Liver (tissue), 9 donors: Measurements from ENCODE around the gene LRRC46. TPM values are rescaled to one million over a fixed set of nuclear protein-coding genes. Genes with fewer than 3 reads are reported as not detected.

Experiments used
- DNase-seq: peaks from one replicate; pipeline ENCODE4 v3.0.0-alpha.2; 2017; ENCODE audit warnings: low spot score
- H3K27ac ChIP-seq, 2 donors: one replicate each; pipeline ENCODE4 v1.7.0; 2013; ENCODE audit warnings: inconsistent platforms in 2 of 2, low read length in 2 of 2, control low read depth in 1 of 2, low read depth in 1 of 2, mild to moderate bottlenecking in 1 of 2
- H3K27me3 ChIP-seq, 4 donors: one replicate each; pipeline versions ENCODE4 v1.6.1 to v1.7.0; 2013; ENCODE audit warnings: low read length in 3 of 4, inconsistent platforms in 1 of 4, mild to moderate bottlenecking in 1 of 4, moderate library complexity in 1 of 4; ENCODE audit not compliant: control insufficient read depth in 4 of 4, insufficient read depth in 4 of 4
- H3K36me3 ChIP-seq, 4 donors: one replicate each; pipeline versions ENCODE4 v1.6.1 to v1.7.0; 2013; ENCODE audit warnings: low read length in 3 of 4, mild to moderate bottlenecking in 3 of 4, low read depth in 1 of 4, moderate library complexity in 1 of 4; ENCODE audit not compliant: control insufficient read depth in 4 of 4, insufficient read depth in 3 of 4
- H3K4me1 ChIP-seq, 4 donors: one replicate each; pipeline versions ENCODE4 v1.6.1 to v1.7.0; 2013; ENCODE audit warnings: low read length in 3 of 4, mild to moderate bottlenecking in 3 of 4, moderate library complexity in 1 of 4; ENCODE audit not compliant: control insufficient read depth in 4 of 4, insufficient read depth in 4 of 4
- H3K4me3 ChIP-seq, 3 donors: one replicate each; pipeline versions ENCODE4 v1.6.1 to v1.7.0; 2013; ENCODE audit warnings: low read length in 3 of 3, control low read depth in 1 of 3, low read depth in 1 of 3, mild to moderate bottlenecking in 1 of 3
- H3K9ac ChIP-seq, 2 donors: one replicate each; pipeline ENCODE4 v1.7.0; 2013; ENCODE audit warnings: low read length in 2 of 2, mild to moderate bottlenecking in 2 of 2, moderate library complexity in 2 of 2, control low read depth in 1 of 2, low read depth in 1 of 2
- H3K9me3 ChIP-seq, 4 donors: one replicate each; pipeline versions ENCODE4 v1.6.1 to v1.7.0; 2013; ENCODE audit warnings: low read length in 3 of 4; ENCODE audit not compliant: control insufficient read depth in 4 of 4
- EGR1 ChIP-seq, 2 donors: IDR thresholded peaks; 2 replicates each; pipeline ENCODE4 v1.6.1; 2016 to 2018; ENCODE audit warnings: antibody characterized with exemption in 2 of 2, low read depth in 2 of 2
- FOXA1 ChIP-seq: IDR thresholded peaks from 2 replicates; pipeline ENCODE4 v1.6.1; 2016; ENCODE audit warnings: antibody characterized with exemption
- FOXA2 ChIP-seq: IDR thresholded peaks from 2 replicates; pipeline ENCODE4 v1.6.1; 2016; ENCODE audit warnings: antibody characterized with exemption
- GABPA ChIP-seq, 2 donors: IDR thresholded peaks in 1 of 2; conservative IDR thresholded peaks in 1 of 2; 2 replicates each; pipeline ENCODE4 v1.6.1; 2016; ENCODE audit warnings: antibody characterized with exemption in 2 of 2, mild to moderate bottlenecking in 1 of 2, moderate library complexity in 1 of 2
- HNF4A ChIP-seq, 2 donors: conservative IDR thresholded peaks; 2 replicates each; pipeline ENCODE4 v1.6.1; 2016; ENCODE audit warnings: antibody characterized with exemption in 2 of 2, mild to moderate bottlenecking in 2 of 2
- HNF4G ChIP-seq: IDR thresholded peaks from 2 replicates; pipeline ENCODE4 v1.6.1; 2016; ENCODE audit warnings: antibody characterized with exemption
- JUND ChIP-seq, 2 donors: IDR thresholded peaks; 2 replicates each; pipeline ENCODE4 v1.6.1; 2016; ENCODE audit warnings: antibody characterized with exemption in 2 of 2
- NR2F2 ChIP-seq: IDR thresholded peaks from 2 replicates; pipeline ENCODE4 v1.6.1; 2016; ENCODE audit warnings: antibody characterized with exemption
- RAD21 ChIP-seq, 2 donors: IDR thresholded peaks; 2 replicates each; pipeline ENCODE4 v1.6.1; 2016; ENCODE audit warnings: antibody characterized with exemption in 2 of 2, mild to moderate bottlenecking in 2 of 2
- RXRA ChIP-seq, 2 donors: IDR thresholded peaks; 2 replicates each; pipeline ENCODE4 v1.6.1; 2017 to 2018; ENCODE audit warnings: antibody characterized with exemption in 2 of 2, mild to moderate bottlenecking in 1 of 2
- TAF1 ChIP-seq: conservative IDR thresholded peaks from 2 replicates; pipeline ENCODE4 v1.6.1; 2016; ENCODE audit warnings: antibody characterized with exemption, mild to moderate bottlenecking
- YY1 ChIP-seq: IDR thresholded peaks from 2 replicates; pipeline ENCODE4 v1.6.1; 2016; ENCODE audit warnings: antibody characterized with exemption, mild to moderate bottlenecking
- WGBS: extraction: QIAGEN DNeasy Blood & Tissue Kit; methylation state at CpG from one replicate; pipeline ENCODE4 v1.1.7; 2013; 5-methylcytosine and 5-hydroxymethylcytosine counted together
- polyA plus RNA-seq, 2 donors: library from polyadenylated mRNA; stranded (reverse) in 1 of 2; unstranded in 1 of 2; fragments of 200-250 nt in 1 of 2; fragments of >200 nt in 1 of 2; fragmentation: Nextera tagmentation in 1 of 2; extraction: Ambion mirVana in 1 of 2; gene quantifications; one replicate each; pipeline versions ENCODE4 v1.2.1 to v1.2.3, GENCODE V29; 2013 to 2015
- total RNA-seq, 2 donors: library from RNA; depleted of rRNA; stranded (reverse); fragments of >200 nt; gene quantifications; one replicate each; pipeline ENCODE4 v1.2.3, GENCODE V29; 2014
- TF ChIP-seq, protein P1 (sequence below): IDR thresholded peaks from 2 replicates; pipeline ENCODE4 v1.6.1; 2016; ENCODE audit warnings: antibody characterized with exemption, mild to moderate bottlenecking
- TF ChIP-seq, protein P2 (sequence below): IDR thresholded peaks from 2 replicates; pipeline ENCODE4 v1.6.1; 2016; ENCODE audit warnings: antibody characterized with exemption
- TF ChIP-seq, protein P3 (sequence below): IDR thresholded peaks from 2 replicates; pipeline ENCODE4 v1.6.1; 2016; ENCODE audit warnings: antibody characterized with exemption
- TF ChIP-seq, protein P4 (sequence below): fragments of 150-350 bp; IDR thresholded peaks from 2 replicates; pipeline ENCODE4 v1.5.1; 2017; ENCODE audit warnings: improper control_type of control experiment, low read depth, low read length; ENCODE audit not compliant: missing input control
- TF ChIP-seq, protein P5 (sequence below): IDR thresholded peaks from 2 replicates; pipeline ENCODE4 v1.6.1; 2016; ENCODE audit warnings: antibody characterized with exemption
- donor health status: healthy.
- donor health status: healthy.
- donor health status: healthy.
- donor health status: healthy.
- donor health status: healthy.

LRRC46 gene
- total and polyA plus RNA-seq, 4 donors = under 0.01 to 0.43 (median 0.32) TPM

DNA sequence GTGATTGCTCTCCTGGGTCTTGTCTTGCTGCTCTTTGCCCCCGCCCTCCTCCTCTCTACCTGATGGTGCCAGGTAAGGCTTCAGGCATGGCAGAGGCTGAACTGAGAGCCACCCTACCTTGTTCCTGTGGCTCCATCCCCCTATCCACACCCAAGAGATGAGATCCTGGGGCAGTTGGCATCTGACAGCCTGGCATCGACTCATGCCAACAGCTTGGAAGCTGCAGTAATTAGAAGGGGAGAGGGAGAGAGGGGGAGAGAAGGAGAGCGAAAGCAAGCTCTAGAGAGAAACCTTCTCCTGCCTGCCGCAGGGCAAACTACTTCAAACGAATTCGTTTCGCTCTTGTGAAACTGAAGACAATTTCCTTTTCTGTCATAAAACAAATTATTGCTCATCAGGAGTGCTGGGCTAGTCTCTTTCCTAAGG, 33.3 kb downstream of the LRRC46 start:
- Histone ChIP-seq H3K4me1 (no peaks in the 10 kb centered on the region), H3K9ac (no peak overlapping the region), H3K9me3 (no peaks in the 10 kb centered on the region), H3K4me3 (no peak overlapping the region), H3K36me3 (no peaks in the 10 kb centered on the region), H3K27me3 (peaks cover 0 to 4% (median 0%) of the 10 kb centered on the region in 4 donors), H3K27ac (no peak overlapping the region)
- WGBS = 66% methylated on average over 7 of the region's 7 CpGs
- TF ChIP-seq, protein P1, sequence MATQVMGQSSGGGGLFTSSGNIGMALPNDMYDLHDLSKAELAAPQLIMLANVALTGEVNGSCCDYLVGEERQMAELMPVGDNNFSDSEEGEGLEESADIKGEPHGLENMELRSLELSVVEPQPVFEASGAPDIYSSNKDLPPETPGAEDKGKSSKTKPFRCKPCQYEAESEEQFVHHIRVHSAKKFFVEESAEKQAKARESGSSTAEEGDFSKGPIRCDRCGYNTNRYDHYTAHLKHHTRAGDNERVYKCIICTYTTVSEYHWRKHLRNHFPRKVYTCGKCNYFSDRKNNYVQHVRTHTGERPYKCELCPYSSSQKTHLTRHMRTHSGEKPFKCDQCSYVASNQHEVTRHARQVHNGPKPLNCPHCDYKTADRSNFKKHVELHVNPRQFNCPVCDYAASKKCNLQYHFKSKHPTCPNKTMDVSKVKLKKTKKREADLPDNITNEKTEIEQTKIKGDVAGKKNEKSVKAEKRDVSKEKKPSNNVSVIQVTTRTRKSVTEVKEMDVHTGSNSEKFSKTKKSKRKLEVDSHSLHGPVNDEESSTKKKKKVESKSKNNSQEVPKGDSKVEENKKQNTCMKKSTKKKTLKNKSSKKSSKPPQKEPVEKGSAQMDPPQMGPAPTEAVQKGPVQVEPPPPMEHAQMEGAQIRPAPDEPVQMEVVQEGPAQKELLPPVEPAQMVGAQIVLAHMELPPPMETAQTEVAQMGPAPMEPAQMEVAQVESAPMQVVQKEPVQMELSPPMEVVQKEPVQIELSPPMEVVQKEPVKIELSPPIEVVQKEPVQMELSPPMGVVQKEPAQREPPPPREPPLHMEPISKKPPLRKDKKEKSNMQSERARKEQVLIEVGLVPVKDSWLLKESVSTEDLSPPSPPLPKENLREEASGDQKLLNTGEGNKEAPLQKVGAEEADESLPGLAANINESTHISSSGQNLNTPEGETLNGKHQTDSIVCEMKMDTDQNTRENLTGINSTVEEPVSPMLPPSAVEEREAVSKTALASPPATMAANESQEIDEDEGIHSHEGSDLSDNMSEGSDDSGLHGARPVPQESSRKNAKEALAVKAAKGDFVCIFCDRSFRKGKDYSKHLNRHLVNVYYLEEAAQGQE = no peak
- TF ChIP-seq, protein P2, sequence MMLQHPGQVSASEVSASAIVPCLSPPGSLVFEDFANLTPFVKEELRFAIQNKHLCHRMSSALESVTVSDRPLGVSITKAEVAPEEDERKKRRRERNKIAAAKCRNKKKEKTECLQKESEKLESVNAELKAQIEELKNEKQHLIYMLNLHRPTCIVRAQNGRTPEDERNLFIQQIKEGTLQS = no peak
- no peak for TF ChIP-seq FOXA1
- DNase-seq = no peak

DNA sequence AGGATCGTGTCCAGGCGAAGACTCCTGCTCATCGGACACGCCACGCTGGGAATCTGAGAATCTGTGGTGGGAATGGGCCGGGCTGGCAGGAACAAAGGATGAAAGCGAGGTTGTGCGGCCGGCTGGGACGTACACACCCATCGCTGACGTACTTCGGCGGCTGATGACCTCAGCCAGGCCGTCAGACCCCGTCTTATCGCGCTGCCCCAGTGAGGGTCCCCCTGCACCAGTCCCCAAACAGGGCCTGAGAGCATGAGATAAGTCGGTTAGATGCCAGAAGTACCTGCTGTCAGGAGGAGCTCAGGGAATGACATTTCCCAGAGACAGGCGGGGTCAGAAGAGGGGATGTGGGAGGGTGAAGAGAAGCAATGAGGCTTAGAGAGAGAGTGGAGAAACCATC, 35.5 kb downstream of the LRRC46 start:
- peaks cover 0 to 7% (median 0%) of the 10 kb centered on the region in 4 donors for H3K27me3 ChIP-seq
- DNase-seq = peak; percentile 60
- H3K36me3 ChIP-seq = no peaks in the 10 kb centered on the region
- 76% methylated on average over 20 of the region's 20 CpGs for WGBS
- no peaks in the 10 kb centered on the region for H3K9me3 ChIP-seq
- TF ChIP-seq FOXA1 (no peak), GABPA (IDR thresholded peaks at IDR 0.05 in 1 of 2, conservative IDR thresholded peaks at IDR 0.05 in 1 of 2) (no peak), RAD21 (IDR thresholded peaks at IDR 0.05) (no peak), YY1 (no peak), RXRA (IDR thresholded peaks at IDR 0.05) (no peak), EGR1 (IDR thresholded peaks at IDR 0.05; ENCODE audit: low read depth in 2 of 2) (no peak), JUND (IDR thresholded peaks at IDR 0.05) (no peak), HNF4G (no peak), HNF4A (conservative IDR thresholded peaks at IDR 0.05) (no peak), NR2F2 (no peak), TAF1 (no peak), FOXA2 (no peak)
- TF ChIP-seq, protein P2 = no peak
- TF ChIP-seq, protein P3, sequence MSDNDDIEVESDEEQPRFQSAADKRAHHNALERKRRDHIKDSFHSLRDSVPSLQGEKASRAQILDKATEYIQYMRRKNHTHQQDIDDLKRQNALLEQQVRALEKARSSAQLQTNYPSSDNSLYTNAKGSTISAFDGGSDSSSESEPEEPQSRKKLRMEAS = no peak
- TF ChIP-seq, protein P4, sequence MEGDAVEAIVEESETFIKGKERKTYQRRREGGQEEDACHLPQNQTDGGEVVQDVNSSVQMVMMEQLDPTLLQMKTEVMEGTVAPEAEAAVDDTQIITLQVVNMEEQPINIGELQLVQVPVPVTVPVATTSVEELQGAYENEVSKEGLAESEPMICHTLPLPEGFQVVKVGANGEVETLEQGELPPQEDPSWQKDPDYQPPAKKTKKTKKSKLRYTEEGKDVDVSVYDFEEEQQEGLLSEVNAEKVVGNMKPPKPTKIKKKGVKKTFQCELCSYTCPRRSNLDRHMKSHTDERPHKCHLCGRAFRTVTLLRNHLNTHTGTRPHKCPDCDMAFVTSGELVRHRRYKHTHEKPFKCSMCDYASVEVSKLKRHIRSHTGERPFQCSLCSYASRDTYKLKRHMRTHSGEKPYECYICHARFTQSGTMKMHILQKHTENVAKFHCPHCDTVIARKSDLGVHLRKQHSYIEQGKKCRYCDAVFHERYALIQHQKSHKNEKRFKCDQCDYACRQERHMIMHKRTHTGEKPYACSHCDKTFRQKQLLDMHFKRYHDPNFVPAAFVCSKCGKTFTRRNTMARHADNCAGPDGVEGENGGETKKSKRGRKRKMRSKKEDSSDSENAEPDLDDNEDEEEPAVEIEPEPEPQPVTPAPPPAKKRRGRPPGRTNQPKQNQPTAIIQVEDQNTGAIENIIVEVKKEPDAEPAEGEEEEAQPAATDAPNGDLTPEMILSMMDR = no peak
- TF ChIP-seq, protein P1 = no peak
- TF ChIP-seq, protein P5, sequence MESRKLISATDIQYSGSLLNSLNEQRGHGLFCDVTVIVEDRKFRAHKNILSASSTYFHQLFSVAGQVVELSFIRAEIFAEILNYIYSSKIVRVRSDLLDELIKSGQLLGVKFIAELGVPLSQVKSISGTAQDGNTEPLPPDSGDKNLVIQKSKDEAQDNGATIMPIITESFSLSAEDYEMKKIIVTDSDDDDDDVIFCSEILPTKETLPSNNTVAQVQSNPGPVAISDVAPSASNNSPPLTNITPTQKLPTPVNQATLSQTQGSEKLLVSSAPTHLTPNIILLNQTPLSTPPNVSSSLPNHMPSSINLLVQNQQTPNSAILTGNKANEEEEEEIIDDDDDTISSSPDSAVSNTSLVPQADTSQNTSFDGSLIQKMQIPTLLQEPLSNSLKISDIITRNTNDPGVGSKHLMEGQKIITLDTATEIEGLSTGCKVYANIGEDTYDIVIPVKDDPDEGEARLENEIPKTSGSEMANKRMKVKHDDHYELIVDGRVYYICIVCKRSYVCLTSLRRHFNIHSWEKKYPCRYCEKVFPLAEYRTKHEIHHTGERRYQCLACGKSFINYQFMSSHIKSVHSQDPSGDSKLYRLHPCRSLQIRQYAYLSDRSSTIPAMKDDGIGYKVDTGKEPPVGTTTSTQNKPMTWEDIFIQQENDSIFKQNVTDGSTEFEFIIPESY = no peak
- no peak overlapping the region for H3K9ac ChIP-seq
- H3K27ac ChIP-seq = no peak overlapping the region
- no peak overlapping the region for H3K4me3 ChIP-seq
- H3K4me1 ChIP-seq = no peaks in the 10 kb centered on the region
